HG03521 (cell line): ENCODE data around the gene HDAC2.
"Not testable (repeated sequence)": the region's sequence is repeated elsewhere in the genome, so short reads cannot be mapped to it uniquely, and the experiment has no call there.

ENCODE experiments used
- ATAC-seq: cut with Tn5 transposase; IDR thresholded peaks from one replicate; pipeline ENCODE4 v1.9.1; 2021; ENCODE audit warnings: mild to moderate bottlenecking, moderate library complexity; ENCODE audit not compliant: unreplicated experiment

Gene HDAC2

DNA sequence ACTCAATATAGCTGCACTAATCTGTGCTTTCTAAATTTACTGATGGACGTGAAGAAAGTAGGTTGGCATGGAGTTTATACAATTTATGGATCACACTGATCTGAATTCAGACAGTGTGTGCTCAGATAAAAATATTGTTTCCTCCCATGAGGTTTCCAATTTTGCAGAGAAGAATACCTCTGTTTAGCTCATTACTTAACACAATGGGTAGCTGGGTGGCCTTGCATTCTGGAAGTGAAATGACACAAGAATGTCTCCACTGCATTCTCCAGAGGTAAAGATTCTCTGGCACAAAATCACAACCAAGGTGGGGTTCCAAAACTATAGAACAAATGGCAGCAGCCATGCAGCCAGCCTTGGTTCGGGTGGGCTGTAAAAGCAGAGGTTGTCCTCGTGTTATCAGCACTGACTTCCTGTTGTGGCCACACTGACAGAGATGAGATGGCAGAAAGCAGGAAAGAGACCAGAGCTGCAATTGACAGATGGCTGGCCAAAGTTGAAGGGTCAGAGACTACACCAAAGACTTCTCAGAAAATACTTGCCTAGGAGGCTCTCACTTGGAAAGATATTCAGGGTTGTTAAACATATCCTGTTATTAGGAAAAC, 50.2 kb downstream of the HDAC2 start:
- peak; percentile 66 for ATAC-seq

GRCh38 chr6:113910285-113910684, 60.7 kb downstream of the HDAC2 start:
- not testable (repeated sequence) for ATAC-seq

- ATAC-seq = peak; percentile 46
Measured at GRCh38 chr6:113909224-113909856, 61.6 kb downstream of the HDAC2 start.

DNA sequence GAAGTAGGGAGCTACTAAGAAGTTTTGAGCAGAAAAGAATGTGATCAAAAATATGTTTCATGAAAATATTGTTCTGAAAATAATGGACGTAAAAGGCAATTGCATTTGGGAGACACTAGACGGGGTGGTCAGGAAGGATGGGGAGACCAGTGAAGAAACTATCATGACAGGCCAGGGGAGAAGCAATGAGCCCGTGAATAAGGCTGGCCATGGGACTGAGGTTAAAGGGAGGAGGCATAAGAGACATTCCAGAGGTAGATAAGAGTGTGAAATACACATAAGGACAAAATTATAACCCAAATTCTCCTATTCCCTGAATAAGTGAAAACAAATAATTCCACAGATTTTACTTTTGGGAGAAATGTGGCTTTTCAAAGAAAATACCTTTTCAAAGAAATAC, 62.1 kb downstream of the HDAC2 start:
- no peak for ATAC-seq

GRCh38 chr6:113907102-113907815, 63.7 kb downstream of the HDAC2 start:
- no peak for ATAC-seq

- no peak for ATAC-seq
Measured at GRCh38 chr6:113903666-113904330, 67.2 kb downstream of the HDAC2 start.

- ATAC-seq = no peak
Measured at GRCh38 chr6:113901482-113901881, 69.5 kb downstream of the HDAC2 start.

DNA sequence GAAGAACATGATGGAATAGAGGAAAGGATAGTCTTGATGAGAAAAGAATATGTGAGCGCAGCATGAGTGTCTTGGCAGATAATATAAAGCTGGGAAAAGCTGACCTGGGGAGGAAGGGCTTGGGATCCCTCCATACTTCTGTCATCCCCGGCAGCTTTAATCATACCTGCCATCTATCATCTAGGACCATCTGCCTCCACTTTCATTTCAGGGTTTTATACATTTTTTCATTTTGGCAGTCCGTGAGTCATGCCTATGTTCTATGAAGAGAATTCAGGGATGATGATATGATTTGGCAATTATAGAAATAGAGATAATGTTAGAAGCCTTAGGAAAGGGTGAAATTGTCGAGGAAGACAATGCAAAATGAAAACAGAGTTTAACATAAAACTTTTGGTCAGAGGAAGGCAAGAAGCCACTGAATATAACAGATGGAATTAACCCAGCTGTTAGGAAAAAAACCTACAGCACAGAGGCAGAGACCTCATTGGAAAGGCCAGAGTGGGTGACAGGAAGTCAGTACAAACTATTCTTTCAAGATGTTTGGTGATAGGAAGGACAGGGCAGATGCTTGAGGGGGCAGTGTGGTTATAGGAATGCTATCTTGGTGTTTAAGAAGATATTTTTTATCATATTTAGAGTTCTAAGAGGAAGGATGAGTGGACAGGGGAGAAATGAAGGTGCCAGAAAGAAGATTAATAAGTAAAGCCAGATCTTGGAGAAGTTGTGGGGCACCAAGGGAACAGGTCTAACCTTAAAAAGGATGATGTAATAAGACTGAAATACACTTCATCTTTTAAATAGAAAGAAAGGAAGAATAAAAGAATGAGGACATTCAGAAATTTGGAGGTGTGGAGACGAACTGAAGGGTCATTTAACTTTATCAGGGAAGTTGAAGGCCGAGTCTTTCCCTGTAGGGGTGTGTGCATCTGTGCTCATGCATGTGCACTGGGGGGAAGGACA, 76.0 kb downstream of the HDAC2 start:
- ATAC-seq = no peak

DNA sequence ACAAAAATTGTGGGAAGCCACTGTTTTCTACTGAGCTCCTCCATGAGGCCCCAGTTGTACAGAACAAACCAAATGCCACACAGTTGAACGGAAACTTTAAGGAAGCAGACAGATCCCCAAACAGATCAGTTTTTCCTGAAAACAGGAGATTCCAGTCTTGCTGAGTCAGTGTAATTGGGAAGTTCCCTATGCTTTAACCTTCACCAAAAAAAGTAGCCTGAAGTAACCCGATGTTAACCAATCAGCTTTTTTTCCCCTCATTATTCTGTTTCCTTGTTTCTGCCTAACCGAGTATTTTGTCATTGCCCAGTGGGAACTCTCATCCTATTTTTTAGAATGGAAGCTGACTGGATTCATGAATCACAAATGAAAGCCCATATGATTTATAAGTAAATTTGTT, 77.1 kb downstream of the HDAC2 start:
- ATAC-seq = no peak

GRCh38 chr6:113893451-113893850, 77.5 kb downstream of the HDAC2 start:
- no peak for ATAC-seq

DNA sequence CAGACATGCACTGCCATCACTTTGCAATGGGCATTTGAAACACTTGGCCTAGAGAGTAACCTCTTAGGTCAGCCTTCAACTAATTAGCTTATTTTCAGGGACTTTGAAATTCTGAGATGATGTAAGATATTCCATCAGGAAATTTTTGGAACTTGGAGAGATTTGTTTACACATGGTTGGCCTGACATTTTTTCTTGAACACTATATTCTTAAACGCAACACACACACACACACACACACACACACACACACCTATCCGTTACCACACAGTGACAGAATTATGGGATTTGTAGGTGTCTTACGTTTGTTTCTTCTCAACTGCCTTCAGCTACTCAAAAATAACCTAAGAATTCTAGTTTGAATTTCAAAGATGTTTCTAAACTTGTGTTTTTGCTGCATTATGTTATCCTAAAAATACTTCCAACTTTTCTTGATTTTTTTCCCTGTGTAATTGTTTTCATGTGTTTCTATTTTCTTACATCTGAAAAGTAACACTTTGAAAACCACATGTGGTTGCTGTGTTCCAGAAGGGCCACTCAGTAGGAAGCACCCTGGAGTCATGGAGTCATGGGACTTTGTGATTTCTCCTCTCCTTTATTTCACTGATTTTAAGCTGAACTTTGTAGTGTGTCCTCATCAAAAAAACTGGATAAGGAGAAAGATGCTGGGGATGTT, 81.9 kb downstream of the HDAC2 start:
- ATAC-seq = no peak

DNA sequence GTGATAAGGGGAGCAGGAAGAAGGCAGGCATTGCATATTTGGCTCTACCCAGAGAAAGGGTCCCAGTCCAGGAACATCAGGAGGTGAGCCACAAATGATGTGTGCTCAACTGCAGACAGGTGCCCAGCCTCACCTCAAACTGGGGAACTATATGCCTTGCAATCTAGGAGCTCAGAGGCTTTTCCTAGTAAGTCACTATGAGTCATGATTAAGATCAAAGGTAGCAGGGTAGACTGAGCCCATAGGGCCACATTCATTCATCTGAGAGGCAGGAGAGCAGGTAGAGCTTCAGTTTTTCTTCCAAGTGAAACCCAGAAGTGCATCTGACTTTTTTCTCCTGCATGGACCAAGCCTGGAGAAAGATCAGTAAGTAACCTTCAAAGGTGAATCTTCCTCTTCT, 82.5 kb downstream of the HDAC2 start:
- ATAC-seq = no peak

GRCh38 chr6:113886512-113886911, 84.4 kb downstream of the HDAC2 start:
- ATAC-seq = no peak

DNA sequence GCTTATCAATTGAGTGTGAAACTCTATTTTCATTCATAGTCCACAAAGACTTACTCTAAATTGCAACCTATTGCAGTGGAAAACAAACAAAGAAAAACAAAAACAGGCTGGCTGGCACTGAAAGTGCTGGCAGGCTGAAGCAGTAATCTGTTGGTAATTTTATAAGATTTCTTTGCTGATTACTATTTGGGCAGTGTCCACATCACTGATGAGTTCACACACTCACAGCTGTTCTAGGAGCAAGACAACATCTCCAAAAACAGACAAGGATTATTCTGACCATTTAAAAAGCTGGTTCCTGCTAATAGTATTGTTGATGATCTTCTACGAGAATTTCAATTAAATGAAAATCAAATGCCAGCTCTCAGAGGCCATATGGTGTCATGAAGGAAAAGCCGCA, 86.9 kb downstream of the HDAC2 start:
- no peak for ATAC-seq
